Trophoblast cell (in vitro differentiated cells and primary cell): Measurements from ENCODE around the gene TRERF1.

Experiments
- DNase-seq, 2 donors: peaks; one replicate each; pipeline ENCODE4 v3.0.0-alpha.2; 2016
- H2AFZ ChIP-seq: 2 replicates; pipeline ENCODE4 v1.6.1; 2013; ENCODE audit warnings: low read length, moderate library complexity, mild to moderate bottlenecking; ENCODE audit not compliant: insufficient read depth, poor library complexity
- H2AK5ac ChIP-seq: 2 replicates; pipeline ENCODE4 v1.6.1; 2013; ENCODE audit warnings: mild to moderate bottlenecking, low read length
- H2BK120ac ChIP-seq: 2 replicates; pipeline ENCODE4 v1.6.1; 2013; ENCODE audit warnings: low read length, mild to moderate bottlenecking, moderate library complexity; ENCODE audit not compliant: insufficient read depth, poor library complexity
- H2BK12ac ChIP-seq: 2 replicates; pipeline ENCODE4 v1.6.1; 2013; ENCODE audit warnings: mild to moderate bottlenecking, low read length, moderate library complexity
- H2BK5ac ChIP-seq: 2 replicates; pipeline ENCODE4 v1.6.1; 2013; ENCODE audit warnings: low read length, low read depth, moderate library complexity, mild to moderate bottlenecking; ENCODE audit not compliant: poor library complexity
- H3K14ac ChIP-seq: 2 replicates; pipeline ENCODE4 v1.6.1; 2013; ENCODE audit warnings: mild to moderate bottlenecking, low read length
- H3K18ac ChIP-seq: 2 replicates; pipeline ENCODE4 v1.6.1; 2013; ENCODE audit warnings: mild to moderate bottlenecking, low read length
- H3K23ac ChIP-seq: 2 replicates; pipeline ENCODE4 v1.6.1; 2013; ENCODE audit warnings: low read length
- H3K27ac ChIP-seq: 2 replicates; pipeline ENCODE4 v1.5.1; 2013; ENCODE audit warnings: low read depth, mild to moderate bottlenecking, inconsistent platforms, low read length, moderate library complexity
- H3K27me3 ChIP-seq: 2 replicates; pipeline ENCODE4 v1.6.1; 2013; ENCODE audit warnings: inconsistent platforms, mild to moderate bottlenecking, low read length, moderate library complexity; ENCODE audit not compliant: insufficient read depth
- H3K36me3 ChIP-seq, 2 experiments: 1 replicate in 1 of 2; 2 replicates in 1 of 2; pipeline ENCODE4 v1.6.1; 2013; ENCODE audit warnings: low read length in 2 of 2, mild to moderate bottlenecking in 2 of 2, moderate library complexity in 1 of 2; ENCODE audit not compliant: insufficient read depth in 2 of 2, control insufficient read depth in 1 of 2
- H3K4ac ChIP-seq: 2 replicates; pipeline ENCODE4 v1.6.1; 2013; ENCODE audit warnings: low read depth, mild to moderate bottlenecking, low read length, moderate library complexity
- H3K4me1 ChIP-seq, 2 experiments: 1 replicate in 1 of 2; 2 replicates in 1 of 2; pipeline ENCODE4 v1.6.1; 2013; ENCODE audit warnings: low read length in 2 of 2, mild to moderate bottlenecking in 2 of 2, moderate library complexity in 1 of 2; ENCODE audit not compliant: insufficient read depth in 2 of 2, control insufficient read depth in 1 of 2
- H3K4me2 ChIP-seq: 2 replicates; pipeline ENCODE4 v1.6.1; 2013; ENCODE audit warnings: inconsistent platforms, mild to moderate bottlenecking, low read length, moderate library complexity
- H3K4me3 ChIP-seq: 2 replicates; pipeline ENCODE4 v1.5.1; 2013; ENCODE audit warnings: mild to moderate bottlenecking, low read depth, low read length, inconsistent platforms
- H3K79me1 ChIP-seq: one replicate; pipeline ENCODE4 v1.6.1; 2013; ENCODE audit warnings: low read length
- H3K79me2 ChIP-seq: 2 replicates; pipeline ENCODE4 v1.6.1; 2013; ENCODE audit warnings: low read length, mild to moderate bottlenecking; ENCODE audit not compliant: control insufficient read depth, insufficient read depth, poor library complexity
- H3K9ac ChIP-seq: 2 replicates; pipeline ENCODE4 v1.6.1; 2013; ENCODE audit warnings: mild to moderate bottlenecking, low read length
- H3K9me3 ChIP-seq: 2 replicates; pipeline ENCODE4 v1.6.1; 2013; ENCODE audit warnings: low read depth, mild to moderate bottlenecking, control low read depth, inconsistent platforms, low read length; ENCODE audit not compliant: insufficient read depth
- H4K12ac ChIP-seq: 2 replicates; pipeline ENCODE4 v1.6.1; 2013; ENCODE audit warnings: low read depth, mild to moderate bottlenecking, low read length, moderate library complexity
- H4K8ac ChIP-seq: 2 replicates; pipeline ENCODE4 v1.6.1; 2013; ENCODE audit warnings: low read depth, mild to moderate bottlenecking, low read length, moderate library complexity
- H4K91ac ChIP-seq: one replicate; pipeline ENCODE4 v1.6.1; 2013; ENCODE audit warnings: low read depth, mild to moderate bottlenecking, low read length, moderate library complexity
- WGBS: extraction: QIAGEN DNeasy Blood & Tissue Kit; methylation state at CpG from one replicate; pipeline ENCODE4 v1.1.7; 2013; ENCODE audit warnings: missing lambda C conversion rate; ENCODE audit not compliant: insufficient read length, insufficient coverage; ENCODE audit errors: extremely low coverage; 5-methylcytosine and 5-hydroxymethylcytosine counted together

The TRERF1 gene

GRCh38 chr6:42175860-42176259 lies 275.9 kb downstream of the TRERF1 start:
- WGBS = no CpG with 5 or more reads among the region's 5 CpGs

More at GRCh38 chr6:42175860-42176259, 275.9 kb downstream of the TRERF1 start:
- Histone ChIP-seq H3K27ac (no peak overlapping the region), H3K79me1 (peaks cover 5% of the 10 kb centered on the region), H3K4ac (no peak overlapping the region), H2BK12ac (no peak overlapping the region), H3K4me3 (no peak overlapping the region), H2BK5ac (no peak overlapping the region), H2AFZ (no peak overlapping the region), H3K9me3 (no peaks in the 10 kb centered on the region), H3K18ac (no peak overlapping the region), H3K4me2 (no peak overlapping the region), H3K79me2 (no peaks in the 10 kb centered on the region), H3K9ac (no peak overlapping the region), H4K12ac (no peak overlapping the region), H4K91ac (no peak overlapping the region), H3K36me3 (no peaks in the 10 kb centered on the region), H3K4me1 (peaks cover 17 to 23% of the 10 kb centered on the region in 2 experiments), H3K27me3 (no peaks in the 10 kb centered on the region), H2BK120ac (no peak overlapping the region), H3K14ac (no peak overlapping the region), H2AK5ac (no peak overlapping the region), H3K23ac (no peak overlapping the region), H4K8ac (no peak overlapping the region)
- DNase-seq = peak in 1 of 2 donors; percentile 12
